Effector CD8-positive, alpha-beta T cell (primary cell): ENCODE results near the gene DGKD.
"Not testable (repeated sequence)": the region's sequence is repeated elsewhere in the genome, so short reads cannot be mapped to it uniquely, and the experiment has no call there.

ENCODE experiments used
- DNase-seq: peaks from one replicate; lab custom pipeline; 2025; lab: John Stamatoyannopoulos, UW
- total RNA-seq, 4 experiments: gene quantifications; one replicate each; lab custom pipeline; 2026; lab: John Stamatoyannopoulos, UW

Gene DGKD, protein sequence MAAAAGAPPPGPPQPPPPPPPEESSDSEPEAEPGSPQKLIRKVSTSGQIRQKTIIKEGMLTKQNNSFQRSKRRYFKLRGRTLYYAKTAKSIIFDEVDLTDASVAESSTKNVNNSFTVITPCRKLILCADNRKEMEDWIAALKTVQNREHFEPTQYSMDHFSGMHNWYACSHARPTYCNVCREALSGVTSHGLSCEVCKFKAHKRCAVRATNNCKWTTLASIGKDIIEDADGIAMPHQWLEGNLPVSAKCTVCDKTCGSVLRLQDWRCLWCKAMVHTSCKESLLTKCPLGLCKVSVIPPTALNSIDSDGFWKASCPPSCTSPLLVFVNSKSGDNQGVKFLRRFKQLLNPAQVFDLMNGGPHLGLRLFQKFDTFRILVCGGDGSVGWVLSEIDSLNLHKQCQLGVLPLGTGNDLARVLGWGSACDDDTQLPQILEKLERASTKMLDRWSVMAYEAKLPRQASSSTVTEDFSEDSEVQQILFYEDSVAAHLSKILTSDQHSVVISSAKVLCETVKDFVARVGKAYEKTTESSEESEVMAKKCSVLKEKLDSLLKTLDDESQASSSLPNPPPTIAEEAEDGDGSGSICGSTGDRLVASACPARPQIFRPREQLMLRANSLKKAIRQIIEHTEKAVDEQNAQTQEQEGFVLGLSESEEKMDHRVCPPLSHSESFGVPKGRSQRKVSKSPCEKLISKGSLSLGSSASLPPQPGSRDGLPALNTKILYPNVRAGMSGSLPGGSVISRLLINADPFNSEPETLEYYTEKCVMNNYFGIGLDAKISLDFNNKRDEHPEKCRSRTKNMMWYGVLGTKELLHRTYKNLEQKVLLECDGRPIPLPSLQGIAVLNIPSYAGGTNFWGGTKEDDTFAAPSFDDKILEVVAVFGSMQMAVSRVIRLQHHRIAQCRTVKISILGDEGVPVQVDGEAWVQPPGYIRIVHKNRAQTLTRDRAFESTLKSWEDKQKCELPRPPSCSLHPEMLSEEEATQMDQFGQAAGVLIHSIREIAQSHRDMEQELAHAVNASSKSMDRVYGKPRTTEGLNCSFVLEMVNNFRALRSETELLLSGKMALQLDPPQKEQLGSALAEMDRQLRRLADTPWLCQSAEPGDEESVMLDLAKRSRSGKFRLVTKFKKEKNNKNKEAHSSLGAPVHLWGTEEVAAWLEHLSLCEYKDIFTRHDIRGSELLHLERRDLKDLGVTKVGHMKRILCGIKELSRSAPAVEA
- total RNA-seq = 170 to 279 (median 255) reads per million in 4 experiments

DNA sequence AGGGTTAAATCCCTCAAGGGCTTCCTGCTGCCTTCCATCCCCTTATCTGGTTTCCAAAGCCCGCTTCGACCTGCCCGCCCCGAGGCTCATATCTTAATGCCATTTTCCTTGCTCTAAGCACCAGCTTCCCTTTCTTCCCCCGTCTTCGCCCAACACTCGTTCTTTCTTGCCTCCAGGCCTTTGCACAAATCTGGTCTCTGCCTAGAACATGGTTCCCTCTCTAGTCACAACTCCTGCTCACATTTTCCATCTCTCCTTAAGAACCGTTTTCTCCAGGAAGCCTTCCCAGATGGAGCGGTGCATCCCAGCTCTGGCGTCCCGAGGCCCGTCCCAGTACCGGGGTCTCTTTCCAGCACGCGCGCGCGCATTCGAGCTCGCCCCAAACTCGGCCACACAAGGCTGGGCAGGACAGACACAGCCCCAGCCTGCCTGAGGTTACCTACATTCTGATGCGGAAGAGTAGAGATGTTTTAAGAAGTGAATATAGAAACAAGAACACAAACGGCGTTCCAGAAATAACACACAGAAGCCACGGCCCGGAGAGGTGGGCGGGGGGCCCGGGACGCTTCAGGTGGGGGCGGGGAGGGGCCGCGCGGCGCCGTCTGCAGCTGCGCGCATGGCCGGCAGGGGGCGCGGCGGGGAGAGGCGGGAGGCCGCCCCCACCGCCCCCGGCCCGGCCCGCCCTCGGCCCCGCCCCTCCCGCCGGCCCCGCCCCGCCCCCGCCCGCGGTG, at the start of gene DGKD:
Gene DGKD (plus strand): TSS at position 726 of the 731 bp plus-strand sequence. CDS start 25 bp downstream, outside the sequence.
- DNase-seq = peak; percentile 72

DNA sequence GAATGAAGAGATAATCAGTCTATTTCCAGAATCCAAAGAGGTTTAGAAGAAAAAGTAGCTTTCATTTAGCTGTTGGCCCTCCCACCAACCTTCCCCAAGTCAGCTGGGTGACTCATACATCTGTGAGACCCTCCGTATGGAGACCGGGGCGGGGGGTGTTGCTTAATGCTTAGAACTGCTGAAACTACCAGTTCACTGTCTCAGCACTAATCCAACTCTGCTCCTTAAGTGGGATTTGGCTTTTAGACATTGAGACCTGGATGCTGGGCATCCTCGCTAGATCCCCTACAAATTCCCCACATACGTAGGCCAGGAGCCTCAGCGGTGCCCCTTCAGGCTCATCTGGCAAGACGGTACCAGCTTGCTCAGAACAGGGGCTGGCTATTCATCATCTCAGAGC, 46.7 kb upstream of the DGKD start, which contains the start of gene SAG:
Gene SAG (plus strand): TSS at position 252 of the 400 bp plus-strand sequence. CDS start 1,374 bp downstream, outside the sequence.
- no peak for DNase-seq

DNA sequence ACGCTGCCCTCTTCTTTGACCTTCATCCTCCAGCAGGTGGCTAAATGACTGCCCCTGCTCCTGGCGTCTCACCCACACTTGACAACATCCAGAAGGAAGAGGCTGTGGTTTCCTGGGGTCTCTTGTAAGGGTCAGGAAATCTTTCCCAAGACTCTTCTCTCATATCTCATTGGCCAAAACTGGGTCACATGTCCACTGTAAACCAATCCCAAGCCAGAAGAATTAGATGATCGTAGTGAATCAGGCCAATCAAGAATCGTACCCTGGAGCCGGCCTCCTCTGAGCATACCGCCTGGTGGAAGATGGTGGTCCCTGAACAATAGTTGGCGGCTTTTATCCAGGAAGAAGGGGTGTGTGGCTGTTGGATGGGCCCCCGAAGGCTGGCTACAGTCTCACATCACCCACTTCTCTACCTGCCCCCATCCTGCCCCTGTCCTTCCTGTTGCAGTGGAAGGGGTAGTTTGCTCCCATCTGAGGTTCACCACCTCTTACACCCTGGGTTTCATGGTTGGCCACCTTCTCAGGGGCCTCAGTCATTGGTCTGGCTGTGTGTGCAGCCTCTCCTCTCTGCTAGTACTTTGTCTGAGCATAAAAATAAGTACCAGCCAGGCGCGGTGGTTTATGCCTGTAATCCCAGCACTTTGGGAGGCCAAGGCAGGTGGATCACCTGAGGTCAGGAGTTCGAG, 42.9 kb upstream of the DGKD start:
- no peak for DNase-seq

DNA sequence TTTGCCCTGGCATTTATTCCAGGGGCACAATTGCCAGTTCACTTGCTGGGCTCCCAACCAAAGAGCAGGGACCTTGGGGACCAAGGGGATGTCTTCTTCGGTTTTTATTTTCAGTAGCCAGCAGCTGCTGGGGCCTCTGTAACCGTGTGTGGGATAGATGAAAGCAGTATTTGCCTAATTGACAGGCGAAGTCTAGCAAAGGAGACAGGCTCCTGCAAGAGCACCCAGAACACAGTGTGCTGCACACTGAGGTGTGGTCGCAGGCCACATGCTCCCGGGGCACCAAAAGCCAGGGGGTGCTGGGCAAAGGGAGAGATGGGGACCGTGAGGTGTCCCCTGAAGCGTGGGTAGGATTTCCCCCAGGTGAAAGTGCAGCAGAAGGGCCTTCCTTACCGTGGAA, 41.4 kb upstream of the DGKD start:
- DNase-seq = no peak

DNA sequence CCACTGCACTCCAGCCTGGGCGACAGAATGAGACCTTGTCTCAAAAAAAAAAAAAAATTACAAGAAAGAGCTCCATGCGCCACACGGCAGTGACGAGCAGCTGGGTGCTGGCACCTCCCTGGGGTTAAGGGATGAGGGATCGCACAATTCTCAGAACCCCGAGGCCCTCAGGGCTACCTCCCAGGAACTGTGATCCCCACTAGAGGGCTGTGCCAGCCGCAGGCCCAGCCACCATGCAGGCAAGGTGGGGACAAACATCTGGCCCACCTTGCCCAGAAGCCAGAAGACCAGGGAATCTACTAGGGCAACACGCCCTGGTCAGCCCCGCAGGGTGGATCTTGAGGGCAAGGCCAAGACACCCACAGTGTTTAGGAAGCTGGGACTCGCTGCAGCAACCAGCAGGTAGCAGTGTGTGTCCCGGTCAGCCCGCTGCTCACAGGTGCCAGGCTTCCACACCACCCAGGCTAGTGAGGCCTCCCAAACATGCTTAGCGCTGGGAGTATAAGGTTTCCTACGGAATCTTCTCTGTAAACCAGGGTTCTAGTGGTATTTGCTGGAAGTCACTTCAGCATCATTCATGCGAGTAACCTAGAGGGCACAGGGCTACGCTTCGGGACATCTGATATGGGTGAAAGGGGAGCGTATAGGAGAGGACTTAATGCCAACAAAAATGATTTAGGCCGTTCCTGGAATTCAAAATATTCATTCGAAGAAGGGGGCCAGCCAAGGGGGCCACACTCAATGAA, 39.9 kb upstream of the DGKD start:
- no peak for DNase-seq

DNA sequence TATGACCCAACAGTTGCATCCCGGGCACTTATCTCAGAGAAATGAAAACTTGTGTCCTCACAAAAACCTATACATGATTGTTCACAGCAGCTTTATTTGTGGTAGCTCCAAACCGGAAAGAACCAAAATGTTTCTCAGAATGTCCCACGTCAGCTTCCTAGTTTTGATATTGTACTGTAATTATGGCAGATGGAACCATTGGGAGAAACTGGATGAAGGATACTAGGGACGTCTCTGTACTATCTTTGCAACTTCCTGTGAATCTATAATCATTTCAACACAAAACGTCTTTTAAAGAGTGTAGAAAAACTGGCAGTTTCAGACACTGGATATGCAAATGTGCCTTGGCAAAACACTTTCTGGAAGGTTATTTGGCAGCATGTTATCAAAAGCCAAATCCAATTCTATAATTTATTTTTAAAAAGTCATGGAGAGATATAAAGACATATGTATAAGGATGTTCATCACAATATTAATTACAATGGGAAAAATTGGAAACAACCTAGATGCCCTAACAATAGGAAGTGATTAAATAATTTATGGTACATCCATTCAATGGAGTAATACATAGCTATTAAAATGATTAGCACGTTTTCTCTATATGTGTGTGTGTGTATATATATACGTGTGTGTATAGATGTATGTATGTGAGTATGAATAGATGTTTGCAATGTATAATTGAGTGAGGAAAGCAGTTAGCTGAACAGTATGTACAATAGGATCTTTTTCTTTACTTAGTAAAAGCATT, 36.9 kb upstream of the DGKD start:
- no peak for DNase-seq

DNA sequence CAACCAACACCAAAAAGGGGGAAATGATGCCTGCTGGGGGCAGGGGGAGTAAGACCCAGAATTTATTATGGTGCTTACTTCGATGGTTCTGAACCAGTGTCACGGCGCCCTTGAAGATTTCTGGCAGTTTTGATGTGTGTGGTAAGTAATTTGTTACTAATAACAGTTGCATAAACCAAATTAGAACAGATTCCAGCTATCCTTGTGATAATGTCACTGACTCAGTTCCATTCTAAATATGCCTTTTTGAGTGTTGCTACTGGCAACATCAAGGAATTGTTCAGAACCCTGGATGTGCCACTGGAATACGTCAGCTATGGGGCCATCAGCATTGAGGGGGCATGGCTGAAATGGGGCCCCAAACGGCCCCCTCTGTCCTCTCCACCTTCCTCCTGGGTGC, 35.0 kb upstream of the DGKD start:
- no peak for DNase-seq

DNA sequence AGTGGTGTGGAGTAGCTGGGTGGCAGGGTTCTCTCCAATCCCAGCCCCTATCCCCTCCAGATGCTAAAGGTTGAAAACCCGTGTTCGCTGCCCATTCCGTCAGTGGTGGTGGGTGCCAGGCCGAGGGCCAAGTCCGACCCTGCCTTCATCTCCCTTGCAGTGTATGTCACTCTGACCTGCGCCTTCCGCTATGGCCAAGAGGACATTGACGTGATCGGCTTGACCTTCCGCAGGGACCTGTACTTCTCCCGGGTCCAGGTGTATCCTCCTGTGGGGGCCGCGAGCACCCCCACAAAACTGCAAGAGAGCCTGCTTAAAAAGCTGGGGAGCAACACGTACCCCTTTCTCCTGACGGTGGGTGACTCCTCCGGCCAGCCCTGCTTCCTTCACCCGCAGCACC, 33.8 kb upstream of the DGKD start:
- DNase-seq = no peak

DNA sequence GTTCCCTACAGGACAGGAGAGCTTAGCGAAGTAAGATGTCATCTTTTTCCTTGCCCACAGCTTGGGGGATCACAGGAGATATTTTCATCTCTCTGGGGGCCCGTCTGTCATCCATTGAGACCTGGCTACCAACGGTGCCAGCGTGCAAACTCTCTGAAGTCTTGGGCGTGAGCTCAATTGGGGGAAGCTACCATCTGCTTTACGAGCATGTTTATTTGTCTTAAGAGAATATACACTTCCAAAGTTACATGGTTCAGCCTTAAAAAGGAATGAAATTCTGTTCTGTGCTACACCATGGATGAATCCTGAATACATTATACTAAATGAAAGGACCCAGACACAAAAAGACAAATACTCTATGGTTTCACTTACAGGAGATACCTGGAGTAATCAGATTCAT, 33.1 kb upstream of the DGKD start:
- no peak for DNase-seq

DNA sequence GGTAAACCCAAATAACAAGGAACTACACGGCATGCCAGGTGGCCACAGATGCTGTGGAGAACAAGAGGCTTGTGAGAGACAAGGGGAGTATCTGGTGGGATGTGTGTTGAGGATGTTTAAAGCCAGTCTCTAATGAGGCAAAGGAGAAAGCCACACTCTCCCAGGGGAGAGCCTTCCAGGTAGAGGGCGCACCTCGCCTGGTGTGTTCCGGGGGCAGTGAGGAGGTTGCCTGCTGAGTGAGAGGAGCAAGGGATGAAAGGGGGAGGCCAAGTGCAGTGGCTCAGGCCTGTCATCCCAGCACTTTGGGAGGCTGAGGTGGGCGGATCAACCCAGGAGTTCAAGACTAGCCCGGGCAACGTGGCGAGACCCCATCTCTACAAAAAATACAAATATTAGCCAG, 30.4 kb upstream of the DGKD start:
- DNase-seq = no peak

DNA sequence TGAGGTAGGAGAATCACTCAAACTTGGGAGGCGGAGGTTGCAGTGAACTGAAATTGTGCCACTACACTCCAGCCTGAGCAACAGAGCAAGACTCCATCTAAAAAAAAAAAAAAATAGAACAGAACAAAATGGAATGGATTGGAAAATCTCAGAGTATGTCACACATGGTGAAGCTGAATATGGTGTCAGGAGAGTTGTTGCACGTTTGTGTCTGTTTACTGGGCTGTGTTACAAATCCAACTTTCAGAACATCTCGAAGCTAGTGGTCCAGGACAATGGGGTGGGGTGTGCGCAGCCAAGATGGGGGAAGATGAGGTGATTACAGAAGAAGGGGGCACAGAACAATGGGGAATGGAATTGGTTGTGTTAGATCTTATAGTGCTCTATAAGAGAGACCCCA, 29.0 kb upstream of the DGKD start:
- no peak for DNase-seq

DNA sequence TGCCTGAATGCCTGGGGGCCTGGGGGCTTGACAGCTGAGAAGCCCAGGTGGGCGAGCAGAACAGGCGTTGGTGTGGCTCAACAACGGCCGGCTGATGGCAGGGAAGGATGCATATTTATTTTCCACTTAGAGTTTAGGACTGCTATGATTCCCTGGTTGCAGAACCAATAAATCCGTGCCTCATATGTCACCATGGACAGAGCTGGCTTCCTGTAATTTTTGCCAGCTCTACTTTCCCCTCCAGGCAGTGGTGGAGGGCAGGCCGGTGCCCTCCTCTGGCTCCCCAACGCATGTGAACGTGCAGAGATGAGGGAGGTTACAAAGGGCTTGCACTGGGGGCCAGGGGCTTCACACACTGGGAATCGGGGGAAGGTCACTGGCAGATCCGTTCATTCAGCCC, 28.5 kb upstream of the DGKD start:
- no peak for DNase-seq

DNA sequence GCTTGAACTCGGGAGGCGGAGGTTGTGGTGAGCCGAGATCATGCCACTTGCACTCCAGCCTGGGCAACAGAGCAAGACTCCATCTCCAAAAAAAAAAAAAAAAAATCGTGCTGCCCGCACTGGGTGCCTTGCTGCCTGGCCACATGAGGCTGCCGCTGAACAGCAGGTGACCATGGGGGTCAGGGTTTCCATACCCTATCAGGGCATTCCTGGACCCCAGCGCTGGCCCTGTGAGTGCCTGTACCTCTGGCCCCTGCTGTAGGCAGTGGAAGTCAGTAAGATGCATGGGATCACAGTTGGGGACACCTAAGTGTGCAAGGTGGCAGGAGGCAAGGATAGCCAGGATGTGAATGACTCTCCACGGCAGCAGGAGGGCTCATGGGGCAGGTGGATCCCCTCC, 27.8 kb upstream of the DGKD start:
- no peak for DNase-seq

DNA sequence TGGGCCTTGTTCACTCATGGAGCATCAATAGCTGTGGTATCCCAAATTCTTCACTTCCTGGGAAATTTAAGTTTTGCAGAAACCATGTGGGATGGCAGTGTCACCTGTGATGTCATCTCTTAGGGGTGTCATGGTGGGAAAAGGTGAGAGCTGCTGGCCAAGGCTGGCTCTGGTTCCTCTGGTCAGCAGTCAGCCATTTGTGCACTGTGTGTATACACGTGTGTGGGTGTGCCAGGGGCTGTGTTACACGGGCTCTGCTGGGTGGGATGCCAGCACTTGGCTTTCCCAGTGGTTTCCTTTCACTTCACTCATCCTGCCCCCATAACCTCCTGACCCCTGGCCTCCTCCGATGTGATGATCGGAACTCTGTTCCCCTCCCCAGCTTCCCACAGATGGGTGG, 25.4 kb upstream of the DGKD start:
- no peak for DNase-seq

DNA sequence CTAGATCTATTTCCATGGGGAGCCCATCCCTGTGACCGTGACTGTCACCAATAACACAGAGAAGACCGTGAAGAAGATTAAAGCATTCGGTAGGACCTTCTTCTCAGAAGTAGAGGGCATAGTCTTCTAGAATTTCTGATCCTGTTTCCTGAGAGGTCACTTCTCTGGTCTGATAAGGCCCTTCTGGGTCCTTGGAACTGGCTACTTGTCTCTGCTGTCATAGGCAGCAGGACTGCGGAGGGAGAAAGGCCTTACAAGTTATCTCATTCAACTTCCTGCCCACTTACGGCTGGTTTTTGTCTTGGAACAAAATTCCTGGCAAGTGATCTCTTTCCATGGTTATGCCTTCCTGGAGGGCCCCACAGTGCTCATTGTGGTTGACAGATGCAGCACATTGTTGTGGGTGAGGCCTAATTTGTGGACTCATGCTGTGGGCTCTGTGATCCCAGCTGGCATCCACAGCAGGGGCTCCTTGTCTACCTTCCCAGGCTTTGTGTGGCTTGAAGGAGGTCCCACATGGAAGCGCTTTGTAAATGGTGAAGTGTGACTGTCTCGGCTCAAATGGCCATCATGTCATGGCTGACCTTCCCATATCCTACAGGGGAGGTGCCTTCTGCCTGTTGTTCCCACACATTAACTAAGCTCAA, 24.7 kb upstream of the DGKD start:
- no peak for DNase-seq

DNA sequence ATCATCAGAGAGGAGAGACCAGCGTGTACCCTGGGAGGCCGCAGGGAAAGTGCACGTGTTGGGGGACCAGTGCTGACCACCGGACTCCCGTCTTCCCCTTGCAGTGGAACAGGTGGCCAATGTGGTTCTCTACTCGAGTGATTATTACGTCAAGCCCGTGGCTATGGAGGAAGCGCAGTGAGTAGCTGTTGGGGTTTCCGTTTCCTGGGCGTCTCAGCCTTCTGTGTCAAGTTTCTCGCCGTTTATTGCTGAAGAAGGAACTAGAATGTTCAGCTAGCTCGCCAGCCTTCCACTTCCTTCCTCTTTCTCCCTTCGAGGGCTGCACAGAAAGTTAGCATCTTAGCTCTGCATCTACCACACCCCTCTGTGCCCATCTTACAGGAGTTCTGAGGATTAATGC, 22.8 kb upstream of the DGKD start:
- peak; percentile 43 for DNase-seq

DNA sequence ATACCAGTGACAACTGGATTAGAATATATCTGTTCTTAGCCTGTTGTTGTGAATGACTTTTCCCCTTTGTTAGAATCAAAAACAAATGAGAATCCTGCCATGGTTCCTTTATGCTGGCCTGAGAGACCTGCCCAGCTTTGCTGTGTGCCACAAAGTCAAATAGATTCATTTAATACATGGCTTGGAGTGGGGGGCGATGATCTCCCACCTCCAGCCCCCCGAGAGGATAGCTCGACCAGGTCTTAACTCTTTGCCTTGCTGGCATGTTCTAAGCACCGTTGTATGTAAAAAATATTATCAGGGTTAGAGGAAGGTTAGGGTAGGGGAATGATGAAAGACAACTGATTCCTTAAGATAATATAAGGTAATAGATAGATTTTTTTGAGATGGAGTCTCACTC, 22.2 kb upstream of the DGKD start:
- DNase-seq = no peak

DNA sequence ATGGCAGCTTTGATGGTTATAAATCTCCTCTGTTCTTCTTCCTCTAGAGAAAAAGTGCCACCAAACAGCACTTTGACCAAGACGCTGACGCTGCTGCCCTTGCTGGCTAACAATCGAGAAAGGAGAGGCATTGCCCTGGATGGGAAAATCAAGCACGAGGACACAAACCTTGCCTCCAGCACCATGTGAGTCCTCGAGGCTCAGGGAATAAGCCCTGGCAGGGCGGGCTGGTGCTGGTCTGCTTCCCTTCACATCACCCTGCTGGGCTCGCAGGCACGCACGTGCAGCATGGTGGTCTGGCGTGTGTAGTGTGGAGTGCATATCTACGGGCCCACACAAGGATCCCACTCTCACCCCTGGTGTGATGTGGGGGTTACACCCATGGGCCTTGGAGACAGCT, 19.4 kb upstream of the DGKD start:
- no peak for DNase-seq

DNA sequence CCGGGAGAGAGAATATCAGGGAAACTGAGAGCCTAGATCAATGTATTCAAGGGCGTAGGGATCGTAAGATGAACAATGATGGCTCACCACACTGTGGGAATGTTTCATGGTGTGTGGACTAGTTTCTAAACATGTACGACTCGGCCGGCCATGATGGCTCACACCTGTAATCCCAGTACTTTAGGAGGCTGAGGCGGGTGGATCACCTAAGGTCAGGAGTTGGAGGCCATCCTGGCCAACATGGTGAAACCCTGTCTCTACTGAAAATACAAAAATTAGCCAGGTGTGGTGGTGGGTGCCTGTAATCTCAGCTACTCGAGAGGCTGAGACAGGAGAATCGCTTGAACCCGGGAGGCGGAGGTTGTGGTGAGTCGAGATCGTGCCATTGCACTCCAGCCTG, 18.2 kb upstream of the DGKD start:
- not testable (repeated sequence) for DNase-seq
